G401 (cell line): ENCODE results near the gene INPP5A. TPM values are rescaled to one million over a fixed set of nuclear protein-coding genes. Genes with fewer than 3 reads are reported as not detected.

ENCODE experiments used
- DNase-seq: peaks from one replicate; pipeline ENCODE4 v3.0.0-alpha.2; 2015; ENCODE audit warnings: low spot score
- in situ Hi-C: cut with HindIII; loops from 2 replicates; pipeline ENCODE4 v1.10.0; 2016; ENCODE audit warnings: low sequenced_read_pairs, mixed read lengths
- total RNA-seq: library from RNA; depleted of rRNA; stranded (reverse); fragments of >200 nt; shearing (Covaris generic); gene quantifications from 2 replicates; pipeline ENCODE4 v1.2.3, GENCODE V29; 2014; rRNA removed

INPP5A gene
- total RNA-seq, 1 experiment from 2014 or later = 44.3 TPM

GRCh38 chr10:132832186-132832969 lies 294.8 kb downstream of the INPP5A start:
- in situ Hi-C loops = no loop called here
- DNase-seq = no peak

Other genes with a start within 250 kb of the INPP5A start
- gene STK32C, start 229.8 kb upstream of the INPP5A start, total RNA-seq = 27.8 and 28.3 TPM in 2 replicates
- 3.7 and 11.0 TPM in 2 replicates for gene LRRC27, start 205.6 kb upstream of the INPP5A start, total RNA-seq
- 24.5 and 27.6 TPM in 2 replicates for gene PWWP2B, start 140.6 kb upstream of the INPP5A start, total RNA-seq
- gene NKX6-2, start 248.4 kb downstream of the INPP5A start, total RNA-seq = not detected in 2 replicates